ENCODE data around the gene GNB2. TPM values are rescaled to one million over a fixed set of nuclear protein-coding genes. Genes with fewer than 3 reads are reported as not detected.

Gene GNB2
- total and polyA plus RNA-seq, 2 of the 13 experiments (the other 11 are each of a cell fraction or from before 2014, with no cell fraction given) = 48.3 to 67.1 TPM

GRCh38 chr7:100721505-100721812 is 47.9 kb downstream of the GNB2 start (continued):
- no peak for TF ChIP-seq ZNF605 (CRISPR knock-in tag; IDR thresholded peaks at IDR 0.05)

GRCh38 chr7:100722480-100723212 is 49.1 kb downstream of the GNB2 start:
- H3K27me3 ChIP-seq (ENCODE audit: control insufficient read depth in 1 of 2, insufficient read depth in 2 of 2, low read length in 2 of 2) = no peaks in the 10 kb centered on the region; a peak in 1 of 5 replicates
- peak overlapping the region in 2 of 3 experiments; percentile 6 to 46; a peak in 1 of 6 replicates for H3K4me3 ChIP-seq (replicated peaks in 1 of 3; ENCODE audit: insufficient read depth in 1 of 3, low read depth in 2 of 3, low read length in 3 of 3)
- no peaks in the 10 kb centered on the region for H3K9me3 ChIP-seq (ENCODE audit: low read length)
- WGBS (ENCODE audit: low lambda C conversion rate) = 89% methylated on average over 13 of the region's 17 CpGs
- DNase-seq (ENCODE audit: low spot score) = no peak
- peaks cover 9% of the 10 kb centered on the region for H3K79me2 ChIP-seq (ENCODE audit: insufficient read depth, low read length)
- H2AFZ ChIP-seq (ENCODE audit: low read length) = no peak overlapping the region
- no peaks in the 10 kb centered on the region for H3K36me3 ChIP-seq (replicated peaks in 1 of 2; ENCODE audit: control insufficient read depth in 1 of 2, insufficient read depth in 2 of 2, low read length in 2 of 2)
- peak overlapping the region; percentile 92 for H3K4me2 ChIP-seq (ENCODE audit: low read depth, low read length)
- peak overlapping the region; percentile 30; the same call in 1 of the 2 replicates for H3K9ac ChIP-seq (ENCODE audit: insufficient read depth, low read depth, low read length)
- H3K27ac ChIP-seq (ENCODE audit: extremely low read length, insufficient read depth, low read length) = peak overlapping the region; percentile 44
- in situ Hi-C loops (cut with HindIII; ENCODE audit: extremely low pct_ligation_motif_present, low pct_unique_long_range_greater_than_20kb) = no loop called here
- ChIA-PET CTCF (ENCODE audit: low intra/inter-chr PET ratio, low total read pairs) (no interaction called here), POLR2A (interaction anchor here (5.9 kb wide), 1 partner anchor 16 kb away, joined by 59 read pairs; the partner anchor contains the start of gene POP7)
- H3K4me1 ChIP-seq (ENCODE audit: insufficient read depth, low read length) = peaks cover 91% of the 10 kb centered on the region
- ATAC-seq = no peak
- no TSS peak for BruUV-seq (replicated peaks)
- intact Hi-C loops (cut with micrococcal nuclease; ENCODE audit: unreplicated experiment) = no loop called here
- no peak for FAIRE-seq
- H4K20me1 ChIP-seq (ENCODE audit: insufficient read depth, low read length) = no peaks in the 10 kb centered on the region
- no peak for TF ChIP-seq USF2 (IDR thresholded peaks at IDR 0.05; ENCODE audit: low read depth, low read length)
- TF ChIP-seq USF2 (CRISPR knock-in tag; IDR thresholded peaks at IDR 0.05; ENCODE audit: borderline replicate concordance) = peak; percentile 27; the same call in 1 of the 2 replicates
- TF ChIP-seq ZBTB38 (CRISPR knock-in tag; IDR thresholded peaks at IDR 0.05) = peak; percentile 91
- no peak for TF ChIP-seq TFE3 (CRISPR knock-in tag; IDR thresholded peaks at IDR 0.05)
- no peak for TF ChIP-seq ARNT2 (CRISPR knock-in tag; IDR thresholded peaks at IDR 0.05; ENCODE audit: low read depth)
- no peak for TF ChIP-seq ZNF335 (CRISPR knock-in tag; IDR thresholded peaks at IDR 0.05)
- TF ChIP-seq ZNF24 (IDR thresholded peaks at IDR 0.05) = peak; percentile 87
- TF ChIP-seq ZFX (CRISPR knock-in tag; IDR thresholded peaks at IDR 0.05; ENCODE audit: low read depth) = peak; percentile 42; the same call in 1 of the 2 replicates
- no peak for TF ChIP-seq ZNF460 (CRISPR knock-in tag; IDR thresholded peaks at IDR 0.05; ENCODE audit: borderline replicate concordance)
- no peak for TF ChIP-seq ZNF343 (CRISPR knock-in tag; IDR thresholded peaks at IDR 0.05)
- 0 out of 2 replicates have a peak, but pooled peaks have one; percentile 10 for TF ChIP-seq SALL1 (CRISPR knock-in tag; IDR thresholded peaks at IDR 0.05)
- TF ChIP-seq ZNF607 (CRISPR knock-in tag; IDR thresholded peaks at IDR 0.05; ENCODE audit: borderline replicate concordance) = no peak
- TF ChIP-seq ZNF576 (CRISPR knock-in tag; IDR thresholded peaks at IDR 0.05) = no peak
- TF ChIP-seq ZFP91 (CRISPR knock-in tag; IDR thresholded peaks at IDR 0.05; ENCODE audit: borderline replicate concordance) = 0 out of 2 replicates have a peak, but pooled peaks have one; percentile 6
